ENCODE data around the gene TC2N.

The TC2N gene

DNA sequence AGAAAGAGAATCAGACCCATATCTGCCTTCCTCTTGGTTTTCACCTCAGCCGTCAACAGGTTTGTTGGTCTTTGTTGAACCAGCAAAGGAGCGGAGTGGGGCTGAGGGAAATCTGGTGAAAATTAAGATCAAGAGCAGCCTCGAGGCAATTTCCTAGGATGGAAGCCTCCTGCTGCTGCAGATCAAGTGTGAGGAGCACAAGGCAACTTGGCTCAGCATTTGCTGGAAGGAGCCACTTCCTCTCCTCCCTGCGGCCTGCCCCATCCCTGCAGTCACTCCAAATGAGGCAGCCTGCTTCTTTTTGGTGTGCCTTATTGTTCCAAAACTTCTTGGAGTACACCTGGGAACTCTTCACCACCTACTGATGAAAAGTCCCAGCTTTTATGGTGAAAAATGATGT, 4.9 kb downstream of the TC2N start:
- no peak overlapping the region for H3K27ac ChIP-seq (ENCODE audit: low read length)
- no peaks in the 10 kb centered on the region for H3K79me2 ChIP-seq (ENCODE audit: insufficient read depth, low read length)
- ATAC-seq (ENCODE audit: insufficient read depth, low read depth) = no peak
- peak overlapping the region; percentile 58; the same call in 1 of the 2 replicates for H2AFZ ChIP-seq (ENCODE audit: low read depth, low read length)
- no peaks in the 10 kb centered on the region for H3K27me3 ChIP-seq (ENCODE audit: insufficient read depth, low read length, poor library complexity)
- TF ChIP-seq, protein P1, sequence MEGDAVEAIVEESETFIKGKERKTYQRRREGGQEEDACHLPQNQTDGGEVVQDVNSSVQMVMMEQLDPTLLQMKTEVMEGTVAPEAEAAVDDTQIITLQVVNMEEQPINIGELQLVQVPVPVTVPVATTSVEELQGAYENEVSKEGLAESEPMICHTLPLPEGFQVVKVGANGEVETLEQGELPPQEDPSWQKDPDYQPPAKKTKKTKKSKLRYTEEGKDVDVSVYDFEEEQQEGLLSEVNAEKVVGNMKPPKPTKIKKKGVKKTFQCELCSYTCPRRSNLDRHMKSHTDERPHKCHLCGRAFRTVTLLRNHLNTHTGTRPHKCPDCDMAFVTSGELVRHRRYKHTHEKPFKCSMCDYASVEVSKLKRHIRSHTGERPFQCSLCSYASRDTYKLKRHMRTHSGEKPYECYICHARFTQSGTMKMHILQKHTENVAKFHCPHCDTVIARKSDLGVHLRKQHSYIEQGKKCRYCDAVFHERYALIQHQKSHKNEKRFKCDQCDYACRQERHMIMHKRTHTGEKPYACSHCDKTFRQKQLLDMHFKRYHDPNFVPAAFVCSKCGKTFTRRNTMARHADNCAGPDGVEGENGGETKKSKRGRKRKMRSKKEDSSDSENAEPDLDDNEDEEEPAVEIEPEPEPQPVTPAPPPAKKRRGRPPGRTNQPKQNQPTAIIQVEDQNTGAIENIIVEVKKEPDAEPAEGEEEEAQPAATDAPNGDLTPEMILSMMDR (IDR thresholded peaks at IDR 0.05; ENCODE audit: borderline replicate concordance, extremely low read depth, low read length, poor library complexity, severe bottlenecking) = no peak
- no peak for TF ChIP-seq EZH2 (IDR thresholded peaks at IDR 0.05; ENCODE audit: borderline replicate concordance, low read depth, low read length, severe bottlenecking)
- H3K9me3 ChIP-seq (ENCODE audit: insufficient read depth, low read length, severe bottlenecking) = no peaks in the 10 kb centered on the region
- no peak overlapping the region for H3K4me2 ChIP-seq (ENCODE audit: insufficient read depth, low read length)
- peaks cover 41% of the 10 kb centered on the region for H3K4me1 ChIP-seq (ENCODE audit: insufficient read depth, low read length)
- no peaks in the 10 kb centered on the region for H4K20me1 ChIP-seq (ENCODE audit: insufficient read depth, low read length)
- no peak overlapping the region for H3K9ac ChIP-seq (ENCODE audit: low read depth, low read length)
- no peak overlapping the region for H3K4me3 ChIP-seq (ENCODE audit: low read depth in 1 of 2, low read length in 2 of 2)
- no peak for DNase-seq
- H3K36me3 ChIP-seq (ENCODE audit: insufficient read depth, low read length) = no peaks in the 10 kb centered on the region

DNA sequence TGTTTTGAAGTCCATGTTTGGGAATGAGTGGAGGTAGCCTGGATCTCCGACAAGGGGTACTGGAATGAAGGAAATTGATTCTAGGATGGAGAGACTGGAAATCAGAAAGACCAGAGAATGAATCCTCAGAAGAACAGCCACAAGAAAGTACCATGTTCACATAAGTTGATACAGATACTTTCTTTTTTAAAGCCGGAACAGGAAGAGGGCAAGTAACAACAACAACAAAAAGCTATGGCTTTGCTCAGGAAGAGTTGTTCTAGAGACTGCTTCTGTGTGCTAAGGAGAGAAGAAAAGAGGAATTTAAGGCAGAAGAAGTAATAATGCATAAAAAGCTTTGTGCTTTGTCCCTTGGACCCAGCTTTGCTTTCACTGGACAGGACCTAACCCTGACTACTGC, 6.2 kb downstream of the TC2N start:
- Histone ChIP-seq H4K20me1 (ENCODE audit: insufficient read depth, low read length) (no peaks in the 10 kb centered on the region), H3K4me1 (ENCODE audit: insufficient read depth, low read length) (peaks cover 28% of the 10 kb centered on the region), H3K4me2 (ENCODE audit: insufficient read depth, low read length) (no peak overlapping the region), H3K27ac (ENCODE audit: low read length) (no peak overlapping the region), H3K4me3 (ENCODE audit: low read depth in 1 of 2, low read length in 2 of 2) (no peak overlapping the region), H3K79me2 (ENCODE audit: insufficient read depth, low read length) (no peaks in the 10 kb centered on the region), H3K9me3 (ENCODE audit: insufficient read depth, low read length, severe bottlenecking) (no peaks in the 10 kb centered on the region), H3K9ac (ENCODE audit: low read depth, low read length) (no peak overlapping the region), H3K27me3 (ENCODE audit: insufficient read depth, low read length, poor library complexity) (no peaks in the 10 kb centered on the region), H2AFZ (ENCODE audit: low read depth, low read length) (peak overlapping the region; percentile 3; the same call in 1 of the 2 replicates), H3K36me3 (ENCODE audit: insufficient read depth, low read length) (no peaks in the 10 kb centered on the region)
- DNase-seq (no peak), ATAC-seq (ENCODE audit: insufficient read depth, low read depth) (no peak)
- TF ChIP-seq, protein P1 (IDR thresholded peaks at IDR 0.05; ENCODE audit: borderline replicate concordance, extremely low read depth, low read length, poor library complexity, severe bottlenecking) = no peak
- TF ChIP-seq EZH2 (IDR thresholded peaks at IDR 0.05; ENCODE audit: borderline replicate concordance, low read depth, low read length, severe bottlenecking) = no peak

DNA sequence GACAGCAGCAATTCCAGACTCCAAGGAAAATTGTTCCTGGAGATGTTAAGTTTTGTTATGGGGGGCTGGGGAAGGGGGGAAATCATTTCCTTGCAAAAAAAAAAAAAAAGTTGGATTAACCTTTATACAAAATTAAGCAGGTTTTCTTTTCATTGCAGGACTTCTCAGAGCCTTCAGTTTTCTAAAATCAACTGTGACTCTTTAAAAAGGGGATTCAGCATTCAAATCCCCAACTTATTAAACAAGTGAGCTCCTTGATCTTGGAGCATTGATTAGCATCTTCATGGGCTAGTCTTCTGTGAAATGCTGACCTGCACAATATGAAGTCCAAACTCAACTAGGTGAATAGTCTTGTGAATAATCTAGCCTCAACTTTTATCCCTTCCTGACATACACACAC, 7.1 kb downstream of the TC2N start:
- no peaks in the 10 kb centered on the region for H3K27me3 ChIP-seq (ENCODE audit: insufficient read depth, low read length, poor library complexity)
- no peak overlapping the region for H3K4me2 ChIP-seq (ENCODE audit: insufficient read depth, low read length)
- no peaks in the 10 kb centered on the region for H3K36me3 ChIP-seq (ENCODE audit: insufficient read depth, low read length)
- H3K4me3 ChIP-seq (ENCODE audit: low read depth in 1 of 2, low read length in 2 of 2) = no peak overlapping the region
- H3K4me1 ChIP-seq (ENCODE audit: insufficient read depth, low read length) = peaks cover 20% of the 10 kb centered on the region
- H3K9me3 ChIP-seq (ENCODE audit: insufficient read depth, low read length, severe bottlenecking) = no peaks in the 10 kb centered on the region
- H3K27ac ChIP-seq (ENCODE audit: low read length) = no peak overlapping the region
- no peaks in the 10 kb centered on the region for H4K20me1 ChIP-seq (ENCODE audit: insufficient read depth, low read length)
- no peak for DNase-seq
- ATAC-seq (ENCODE audit: insufficient read depth, low read depth) = no peak
- peak overlapping the region; percentile 24; the same call in 1 of the 2 replicates for H2AFZ ChIP-seq (ENCODE audit: low read depth, low read length)
- no peaks in the 10 kb centered on the region for H3K79me2 ChIP-seq (ENCODE audit: insufficient read depth, low read length)
- no peak overlapping the region for H3K9ac ChIP-seq (ENCODE audit: low read depth, low read length)
- TF ChIP-seq, protein P1 (IDR thresholded peaks at IDR 0.05; ENCODE audit: borderline replicate concordance, extremely low read depth, low read length, poor library complexity, severe bottlenecking) = no peak
- no peak for TF ChIP-seq EZH2 (IDR thresholded peaks at IDR 0.05; ENCODE audit: borderline replicate concordance, low read depth, low read length, severe bottlenecking)

All from DND-41 (cell line).